SK-N-MC (cell line): ENCODE measurements around the gene HOXA9.

ENCODE experiments used
- EZH2 ChIP-seq: fragments of 200-600 bp; sonication (generic); IDR thresholded peaks from one replicate; pipeline ENCODE4 v1.6.1; 2017; ENCODE audit warnings: antibody characterized with exemption
- FOXP2 ChIP-seq: optimal IDR thresholded peaks from 2 replicates; pipeline ENCODE3; 2011; ENCODE audit warnings: mild to moderate bottlenecking, moderate library complexity; ENCODE audit not compliant: insufficient read depth; ENCODE audit errors: extremely low read length, control extremely low read depth
- POLR2AphosphoS5 ChIP-seq: IDR thresholded peaks from 2 replicates; pipeline ENCODE4 v1.6.1; 2012; ENCODE audit warnings: mild to moderate bottlenecking, low read depth, low read length, borderline replicate concordance

GRCh38 chr7:27188386-27189294 is 23.3 kb upstream of the HOXA9 start:
- TF ChIP-seq EZH2, result no peak
- TF ChIP-seq POLR2AphosphoS5, result no peak
- no peak for TF ChIP-seq FOXP2
